Renal cortical epithelial cell (primary cell): ENCODE data around the gene ARFGAP1. TPM values are rescaled to one million over a fixed set of nuclear protein-coding genes. Genes with fewer than 3 reads are reported as not detected.

Source experiments
- DNase-seq: peaks from one replicate; pipeline ENCODE4 v3.0.0-alpha.2; 2011; ENCODE audit warnings: low read depth
- total RNA-seq: library from RNA; depleted of rRNA; stranded (reverse); fragments of >200 nt; gene quantifications from 2 replicates; pipeline ENCODE4 v1.2.3, GENCODE V29; 2014

ARFGAP1 gene
- total RNA-seq, 1 donor from 2014 or later = 74.1 TPM

DNA sequence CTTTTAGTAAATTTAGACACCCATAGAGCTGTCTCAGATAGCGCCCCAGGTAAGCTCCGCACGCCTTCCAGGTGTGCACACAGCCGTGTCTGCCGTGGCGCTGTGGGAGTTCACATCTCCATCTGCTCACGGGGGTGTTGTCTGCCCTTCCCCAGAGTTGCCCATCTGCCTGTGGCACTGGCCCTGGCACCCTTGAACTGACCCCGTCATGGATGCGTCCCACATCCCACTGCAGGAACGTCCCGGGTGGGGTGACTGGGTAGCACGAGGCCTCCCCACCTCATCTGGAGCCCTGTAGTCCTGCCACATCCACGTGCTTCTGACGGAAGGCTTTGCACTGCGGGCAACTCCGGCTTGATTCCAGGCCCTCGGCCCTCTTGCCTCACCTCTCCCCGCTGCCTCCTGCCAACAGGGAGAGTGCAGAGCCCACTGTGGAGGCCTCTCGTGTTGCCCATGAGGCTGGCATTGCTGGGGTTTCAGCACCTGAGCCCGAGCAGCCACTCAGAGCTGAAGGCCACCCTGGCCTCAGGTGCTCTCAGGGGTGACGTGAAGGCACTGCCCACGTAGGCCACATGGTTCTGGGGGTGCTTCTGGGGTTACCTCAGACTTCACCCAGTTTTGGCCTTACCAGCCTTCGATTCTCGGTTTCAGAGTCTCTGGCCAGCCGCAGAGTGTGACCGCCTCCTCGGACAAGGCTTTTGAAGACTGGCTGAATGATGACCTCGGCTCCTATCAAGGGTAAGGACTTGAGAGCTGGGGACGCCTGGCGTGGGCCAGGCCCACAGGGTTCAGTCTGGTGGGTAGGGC is 5.1 kb downstream of the ARFGAP1 start:
- no peak for DNase-seq

DNA sequence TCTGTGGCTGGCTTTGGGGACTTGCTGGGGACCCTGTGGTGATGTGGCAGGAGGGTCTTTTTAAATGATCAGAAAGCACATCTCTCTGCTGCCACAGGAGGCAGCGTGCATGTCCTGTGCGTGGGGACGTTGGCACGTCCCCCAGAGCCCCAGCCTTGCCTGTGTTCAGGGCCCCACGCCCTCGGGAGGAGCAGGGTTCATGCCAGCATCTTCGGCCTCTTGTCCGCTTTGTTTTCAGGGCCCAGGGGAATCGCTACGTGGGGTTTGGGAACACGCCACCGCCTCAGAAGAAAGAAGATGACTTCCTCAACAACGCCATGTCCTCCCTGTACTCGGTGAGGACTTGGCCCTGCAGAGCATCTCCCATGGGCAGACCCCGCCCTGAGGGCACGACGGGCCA is 6.0 kb downstream of the ARFGAP1 start:
- DNase-seq = no peak

DNA sequence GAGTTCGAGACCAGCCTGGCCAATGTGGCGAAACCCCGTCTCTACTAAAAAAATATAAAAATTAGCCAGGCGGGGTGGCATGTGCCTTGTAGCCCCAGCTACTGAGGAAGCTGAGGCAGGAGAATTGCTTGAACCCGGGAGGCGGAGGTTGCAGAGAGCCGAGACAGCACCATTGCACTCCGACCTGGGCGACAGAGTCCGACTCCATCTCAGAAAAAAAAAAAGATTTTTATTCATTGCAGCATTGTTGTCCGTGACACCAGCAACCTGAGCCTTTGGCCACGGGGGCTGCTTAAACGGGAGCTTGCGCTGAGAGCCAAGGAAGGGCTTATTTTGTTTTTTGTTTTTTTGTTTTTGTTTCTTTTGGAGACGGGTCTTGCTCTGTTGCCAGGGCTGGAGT is 7.3 kb downstream of the ARFGAP1 start:
- DNase-seq = no peak

DNA sequence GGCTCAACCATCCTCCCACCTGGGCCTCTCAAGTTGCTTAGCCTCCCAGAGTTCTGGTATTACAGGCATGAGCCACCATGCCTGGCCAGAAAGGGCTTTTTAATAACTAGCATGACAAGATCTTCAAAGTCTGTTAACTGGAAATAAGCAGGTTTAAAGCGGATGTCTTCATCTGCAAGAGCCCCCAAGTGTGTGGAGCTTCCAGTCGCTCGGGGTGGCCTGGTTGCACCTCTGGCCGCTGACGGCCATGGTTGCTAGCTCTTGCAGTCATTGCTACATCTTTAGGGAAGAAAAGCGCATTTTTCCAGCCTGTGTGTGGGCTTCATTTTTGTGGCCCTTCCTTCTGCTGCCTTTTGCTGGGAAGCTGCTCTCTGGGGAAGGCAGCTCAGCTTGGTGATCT is 7.8 kb downstream of the ARFGAP1 start:
- DNase-seq = no peak

DNA sequence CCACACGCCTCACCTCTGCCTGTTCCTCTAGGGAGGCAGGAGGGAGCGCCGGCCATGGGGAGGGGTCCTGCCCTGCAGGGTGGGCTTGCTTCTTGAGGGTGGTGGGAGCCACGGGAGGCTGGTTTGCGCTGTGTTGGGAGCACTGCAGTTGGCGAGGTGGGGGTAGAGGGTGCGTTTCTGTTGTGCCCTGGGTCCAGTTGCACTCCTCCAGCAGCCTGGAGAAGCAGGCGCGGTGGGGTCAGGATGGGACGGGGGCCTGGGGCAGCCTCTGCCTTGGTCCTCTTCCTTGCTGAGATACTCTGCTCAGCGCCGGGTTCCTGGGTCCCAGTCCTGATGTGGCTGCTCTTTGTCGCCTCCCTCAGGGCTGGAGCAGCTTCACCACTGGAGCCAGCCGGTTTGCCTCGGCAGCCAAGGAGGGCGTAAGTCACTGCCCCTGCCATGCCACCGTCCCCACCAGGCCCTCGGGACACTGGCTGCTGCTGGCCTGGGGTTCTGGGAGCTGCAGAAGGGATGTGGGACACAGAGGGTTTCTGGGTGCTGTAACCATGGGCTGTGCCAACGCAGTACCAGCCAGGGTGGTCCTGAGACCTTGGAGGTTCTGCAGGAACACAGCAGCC is 8.4 kb downstream of the ARFGAP1 start:
- DNase-seq = no peak

DNA sequence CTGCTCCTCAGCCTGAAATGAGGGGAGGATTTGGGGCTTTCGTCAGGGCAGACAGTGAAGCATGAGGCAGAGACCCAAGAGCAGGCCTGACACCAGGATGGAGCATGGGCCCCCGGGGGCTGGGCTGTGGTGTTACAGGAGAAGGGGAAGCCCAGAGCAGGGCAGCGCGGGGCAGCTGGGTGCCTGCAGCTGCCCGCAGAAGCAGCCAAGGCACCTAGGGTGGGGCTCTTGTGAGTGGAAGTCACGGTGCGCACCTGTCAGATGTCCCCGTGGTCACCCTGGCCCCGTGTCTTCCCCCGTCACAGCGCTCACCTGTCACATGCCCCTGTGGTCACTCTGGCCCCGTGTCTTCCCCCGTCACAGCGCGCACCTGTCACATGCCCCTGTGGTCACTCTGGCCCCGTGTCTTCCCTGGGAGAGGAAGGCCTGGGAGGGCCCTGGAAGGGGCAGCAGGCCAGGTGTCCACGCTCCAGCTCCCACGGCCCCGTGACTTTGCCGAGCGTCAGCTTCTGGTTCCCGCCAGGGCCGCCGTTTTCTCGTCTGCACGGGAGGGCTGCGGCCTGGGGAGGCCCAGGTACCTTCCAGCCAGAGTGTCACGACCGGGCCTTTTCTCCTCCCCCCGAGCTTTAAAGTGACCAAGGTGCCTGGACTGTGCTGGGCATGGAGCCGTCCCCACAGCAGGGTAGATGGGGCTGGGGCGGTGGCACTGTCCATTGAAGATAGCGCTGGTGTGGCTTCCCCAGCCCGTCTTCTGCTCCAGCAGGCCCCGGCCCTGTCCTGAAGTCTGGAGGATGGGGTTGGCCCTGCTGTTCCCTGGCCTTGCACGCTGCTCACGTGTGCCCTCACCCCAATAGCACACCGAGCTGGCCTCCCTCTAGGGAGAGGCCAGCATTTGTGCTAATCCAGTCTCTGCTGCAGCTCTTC is 9.4 kb downstream of the ARFGAP1 start:
- DNase-seq = no peak

DNA sequence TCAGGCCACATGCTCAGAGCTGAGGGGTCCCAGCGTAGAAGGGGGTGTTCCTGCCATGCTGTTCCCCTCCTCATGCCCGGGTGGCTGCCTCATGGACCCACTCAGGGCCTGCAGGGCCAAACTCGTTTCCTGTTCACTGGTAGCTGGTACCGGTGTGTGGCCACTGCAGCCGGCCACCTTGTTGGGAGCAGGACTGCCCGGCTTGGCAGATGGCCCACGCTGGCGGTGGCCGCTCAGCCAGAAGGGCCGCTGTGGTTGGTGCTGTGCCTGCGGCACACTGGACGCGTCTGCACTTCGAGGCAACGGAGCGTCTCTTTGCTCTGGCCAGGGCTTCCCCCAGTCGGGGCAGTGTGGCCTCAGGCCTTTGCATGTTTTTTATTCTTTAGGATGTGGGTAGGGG is 10.3 kb downstream of the ARFGAP1 start:
- no peak for DNase-seq

DNA sequence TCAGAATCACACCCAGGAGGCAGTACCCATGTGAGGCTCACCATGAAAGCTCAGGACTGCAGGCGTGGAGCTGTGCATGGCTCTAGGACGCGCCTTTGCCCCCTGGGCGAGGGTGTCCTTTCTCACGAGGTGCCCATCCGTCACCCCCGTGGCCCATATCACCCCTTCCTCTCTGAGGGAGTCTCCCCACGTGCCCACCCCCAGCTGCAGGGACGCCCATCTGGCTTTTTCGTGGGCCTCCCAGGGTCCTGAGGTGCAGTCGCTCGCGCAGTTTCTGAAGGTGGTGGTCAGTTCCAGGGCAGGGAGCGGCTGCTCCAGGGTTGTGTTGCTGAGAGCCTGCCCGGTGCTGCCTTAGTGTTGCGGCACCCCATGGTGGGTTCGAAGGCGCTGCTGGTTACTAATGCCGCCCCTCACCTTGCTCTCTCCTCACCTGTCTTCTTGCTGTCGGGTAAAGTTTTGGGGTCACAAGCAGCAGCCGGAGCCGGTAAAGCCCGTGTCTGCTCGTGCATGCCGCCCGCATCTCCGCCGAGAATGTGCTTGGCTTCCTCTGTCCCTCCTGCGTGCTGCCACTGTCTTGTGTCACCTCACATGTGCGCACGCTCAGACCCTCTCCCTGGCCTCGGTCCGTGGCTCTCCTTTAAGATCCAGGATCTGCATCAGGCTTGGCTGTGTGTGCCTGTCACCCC is 10.9 kb downstream of the ARFGAP1 start:
- no peak for DNase-seq

DNA sequence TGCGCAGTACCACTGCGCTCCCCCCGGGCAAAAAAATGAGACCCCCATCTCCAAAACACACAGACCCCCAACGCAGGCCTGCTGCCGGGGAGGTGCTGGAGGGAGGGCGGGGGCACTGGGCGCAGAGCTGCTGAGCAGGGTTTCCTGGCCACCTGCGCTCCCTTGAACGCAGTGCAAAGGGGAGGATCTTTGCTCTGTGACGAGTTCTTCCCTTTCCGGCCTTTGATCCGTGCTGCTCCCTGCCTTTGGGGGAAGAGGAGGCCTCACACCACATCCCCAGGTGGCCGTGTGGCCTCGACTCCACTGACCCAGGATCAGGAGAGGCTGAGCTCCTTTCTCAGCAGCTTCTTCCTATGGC is 11.4 kb downstream of the ARFGAP1 start:
- DNase-seq = no peak

DNA sequence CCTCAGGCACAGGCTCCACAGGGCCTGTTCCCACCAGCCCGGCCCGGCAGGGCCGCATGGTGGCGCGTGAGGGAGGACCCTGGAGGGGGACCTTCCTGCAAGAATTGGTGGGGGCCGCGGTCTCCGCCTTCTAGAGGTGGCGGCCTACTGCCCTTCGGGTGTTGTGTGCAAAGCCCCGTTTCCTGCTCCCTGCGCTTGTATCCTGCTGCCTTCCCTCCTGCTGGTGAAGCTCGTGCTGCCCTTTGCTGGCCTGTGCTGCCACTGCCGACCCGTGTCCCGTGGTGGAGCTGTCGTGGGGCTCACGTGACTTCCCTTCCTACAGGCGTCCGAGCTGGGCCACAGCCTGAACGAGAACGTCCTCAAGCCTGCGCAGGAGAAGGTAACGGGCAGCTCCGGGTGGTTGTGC is 11.9 kb downstream of the ARFGAP1 start:
- no peak for DNase-seq

DNA sequence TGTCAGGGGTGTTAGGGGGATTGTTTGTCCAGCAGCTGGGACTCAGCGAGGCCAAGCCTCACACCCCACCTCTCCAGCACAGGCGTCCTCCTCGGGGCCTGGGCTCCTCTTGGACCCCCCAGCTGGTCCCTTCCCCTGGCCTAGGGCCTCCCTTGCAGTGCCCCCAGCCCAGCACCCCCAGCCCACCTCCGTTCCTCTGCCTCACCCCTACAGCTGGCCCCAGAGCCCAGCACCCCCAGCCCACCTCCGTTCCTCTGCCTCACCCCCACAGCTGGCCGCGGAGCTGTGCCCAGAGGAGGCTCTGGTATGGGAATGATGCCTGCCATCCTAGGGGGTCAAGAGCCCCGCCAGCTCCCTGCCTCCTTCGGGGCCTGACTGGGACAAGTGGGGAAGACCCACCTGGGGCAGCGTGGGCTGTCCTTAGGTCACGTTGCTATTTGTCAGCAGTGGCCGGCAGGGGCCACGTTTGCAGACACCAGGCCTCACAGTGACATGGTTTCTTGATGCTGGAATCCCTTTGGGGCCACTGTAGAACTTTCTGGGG is 12.4 kb downstream of the ARFGAP1 start:
- no peak for DNase-seq

DNA sequence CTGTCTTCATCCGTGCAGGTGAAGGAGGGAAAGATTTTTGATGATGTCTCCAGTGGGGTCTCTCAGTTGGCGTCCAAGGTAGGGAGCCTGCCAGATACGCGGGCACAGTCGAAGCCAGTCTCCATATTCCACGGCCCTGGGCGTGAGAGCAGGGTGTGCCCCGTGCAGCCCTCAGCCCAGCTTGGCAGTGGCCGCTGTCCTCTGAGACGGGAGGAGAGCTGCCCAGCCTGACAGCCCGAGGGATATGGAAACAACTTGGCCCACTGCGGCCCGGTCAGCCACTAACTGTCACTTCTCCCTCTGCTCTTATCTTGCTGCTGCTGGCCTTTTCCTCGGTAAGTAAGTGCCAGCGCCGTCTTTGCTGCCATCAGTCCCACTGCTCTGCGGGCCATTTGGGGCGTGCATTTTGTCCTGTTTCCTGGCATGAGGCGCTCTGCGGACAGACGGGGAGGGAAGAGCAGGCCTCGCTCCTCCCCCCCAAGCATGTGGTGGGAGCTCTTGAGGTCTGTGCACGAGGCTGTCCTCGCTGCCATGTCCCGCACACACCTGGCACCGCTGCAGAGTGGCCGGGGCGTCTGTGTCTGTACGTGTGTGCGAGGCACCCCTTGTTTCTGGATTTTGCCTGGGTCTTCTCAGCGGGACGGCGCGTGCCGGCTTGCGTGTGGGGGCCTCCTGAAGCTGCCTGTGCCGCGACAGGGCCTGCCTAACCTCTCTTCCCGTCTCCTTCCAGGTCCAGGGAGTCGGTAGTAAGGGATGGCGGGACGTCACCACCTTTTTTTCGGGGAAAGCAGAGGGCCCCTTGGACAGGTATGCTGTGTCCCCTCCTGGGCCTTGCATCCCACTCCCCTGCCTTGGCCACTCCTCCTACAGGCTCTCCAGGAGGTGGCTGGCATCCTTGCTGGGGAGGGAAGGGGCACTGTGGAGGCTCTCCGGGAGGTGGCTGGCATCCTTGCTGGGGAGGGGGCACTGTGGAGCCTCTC is 13.3 kb downstream of the ARFGAP1 start:
- no peak for DNase-seq

DNA sequence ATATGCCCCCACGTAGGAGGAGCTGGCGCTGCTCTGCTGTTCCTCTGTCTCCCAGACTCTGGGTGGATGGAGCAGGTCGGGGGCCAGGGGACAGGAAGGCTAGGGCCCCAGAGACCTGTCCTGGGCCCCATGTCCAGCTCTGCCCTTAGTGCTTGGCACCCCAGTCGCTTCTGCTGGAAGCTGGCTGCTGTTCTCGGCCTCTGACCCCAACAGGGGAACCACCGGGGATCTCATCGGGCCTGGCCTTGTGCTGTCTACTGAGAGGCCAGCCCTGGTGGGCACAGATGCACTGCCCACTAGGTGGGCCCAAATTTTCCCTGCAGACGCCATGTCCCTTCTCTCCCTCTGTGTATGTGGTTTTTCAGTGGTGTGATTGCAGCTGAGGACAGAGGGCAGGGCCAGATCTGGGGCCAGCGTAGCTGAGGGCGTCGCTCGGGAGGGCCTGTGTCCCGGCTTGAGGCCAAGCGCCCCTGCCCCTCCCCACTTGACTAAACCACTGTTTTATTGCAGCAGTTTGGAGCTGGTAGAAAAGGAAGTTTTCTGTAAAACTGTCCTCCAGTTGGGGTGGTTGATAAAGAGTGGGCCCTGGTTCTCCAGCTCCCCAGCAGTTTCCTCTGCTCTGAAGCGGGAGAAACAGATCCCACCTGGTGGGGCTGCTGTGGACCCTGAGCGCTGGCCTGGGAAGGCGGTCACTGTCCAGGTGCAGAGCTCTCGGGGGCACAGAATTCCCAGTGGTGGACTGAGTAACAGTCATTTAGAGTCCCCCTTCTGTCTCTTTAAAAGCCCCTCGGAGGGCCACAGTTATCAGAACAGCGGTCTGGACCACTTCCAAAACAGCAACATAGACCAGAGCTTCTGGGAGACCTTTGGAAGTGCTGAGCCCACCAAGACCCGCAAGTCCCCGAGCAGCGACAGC is 14.4 kb downstream of the ARFGAP1 start:
- no peak for DNase-seq

DNA sequence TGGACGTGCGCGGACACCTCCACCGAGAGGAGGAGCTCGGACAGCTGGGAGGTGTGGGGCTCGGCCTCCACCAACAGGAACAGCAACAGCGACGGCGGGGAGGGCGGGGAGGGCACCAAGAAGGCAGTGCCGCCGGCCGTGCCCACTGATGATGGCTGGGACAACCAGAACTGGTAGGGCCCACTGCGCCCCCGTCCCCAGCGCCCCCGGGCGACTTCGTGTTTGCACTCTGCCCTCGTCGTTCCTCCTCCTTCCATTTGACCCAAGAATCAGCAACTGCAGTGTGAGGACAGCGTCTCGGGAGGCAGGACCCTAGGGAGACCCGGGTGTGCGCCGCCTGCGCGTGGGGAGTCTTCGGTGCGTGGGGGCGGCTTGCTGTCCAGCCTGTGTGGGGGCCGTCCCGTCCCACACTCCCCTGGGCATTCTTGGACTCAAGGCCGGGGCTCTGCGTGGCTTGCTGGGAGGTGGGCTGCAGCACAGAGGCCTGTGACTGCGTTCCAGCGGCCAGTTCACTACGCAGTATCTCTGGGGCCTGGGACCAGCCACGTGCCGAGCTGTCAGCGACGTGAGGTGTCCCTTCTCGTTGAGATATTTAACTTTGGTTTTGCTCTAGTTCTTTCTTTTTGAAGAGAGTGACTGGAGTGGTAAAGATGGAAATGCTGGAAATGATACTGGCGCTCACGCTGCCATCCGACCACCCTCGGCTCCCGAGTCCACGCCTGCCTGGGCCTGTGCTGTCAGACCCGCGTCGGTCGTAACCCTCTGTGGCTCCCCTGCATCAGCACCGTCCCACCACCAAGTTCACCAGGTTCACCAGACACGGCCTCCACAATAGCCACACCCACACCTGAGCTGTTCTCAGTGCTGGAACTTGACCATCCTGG is 15.3 kb downstream of the ARFGAP1 start:
- no peak for DNase-seq

DNA sequence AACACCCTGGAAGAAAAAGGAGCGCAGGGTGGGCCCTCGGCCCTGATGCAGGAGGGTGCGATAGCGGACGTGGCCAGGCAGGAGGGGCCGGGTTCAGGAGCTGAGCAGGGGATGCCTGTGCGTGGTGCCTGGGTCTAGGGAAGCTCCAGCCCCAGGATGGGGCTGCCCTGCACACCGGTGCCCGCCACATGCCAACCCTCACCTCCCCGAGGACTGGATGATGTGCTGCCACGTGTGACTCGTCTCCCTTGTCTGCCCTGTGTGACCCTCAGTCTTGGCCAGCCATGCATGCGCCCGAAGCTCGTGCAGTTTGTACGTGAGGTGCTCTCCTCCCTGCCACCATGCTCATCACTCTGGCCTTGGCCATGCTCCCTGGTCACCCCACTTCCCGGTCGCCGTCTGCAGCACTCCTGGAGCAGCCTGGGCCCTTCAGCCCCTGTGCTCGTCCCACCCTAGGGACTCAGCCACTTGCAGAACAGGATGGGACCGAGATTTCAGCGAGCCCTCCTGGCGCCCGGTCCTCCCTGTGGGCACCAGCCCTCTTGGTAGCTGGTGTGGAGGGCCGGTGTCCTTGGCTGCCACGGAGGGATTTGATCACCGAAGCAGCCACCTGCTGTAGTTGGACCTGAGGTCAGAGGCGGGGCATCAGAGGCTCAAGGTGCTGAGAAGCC is 16.1 kb downstream of the ARFGAP1 start:
- DNase-seq = no peak

DNA sequence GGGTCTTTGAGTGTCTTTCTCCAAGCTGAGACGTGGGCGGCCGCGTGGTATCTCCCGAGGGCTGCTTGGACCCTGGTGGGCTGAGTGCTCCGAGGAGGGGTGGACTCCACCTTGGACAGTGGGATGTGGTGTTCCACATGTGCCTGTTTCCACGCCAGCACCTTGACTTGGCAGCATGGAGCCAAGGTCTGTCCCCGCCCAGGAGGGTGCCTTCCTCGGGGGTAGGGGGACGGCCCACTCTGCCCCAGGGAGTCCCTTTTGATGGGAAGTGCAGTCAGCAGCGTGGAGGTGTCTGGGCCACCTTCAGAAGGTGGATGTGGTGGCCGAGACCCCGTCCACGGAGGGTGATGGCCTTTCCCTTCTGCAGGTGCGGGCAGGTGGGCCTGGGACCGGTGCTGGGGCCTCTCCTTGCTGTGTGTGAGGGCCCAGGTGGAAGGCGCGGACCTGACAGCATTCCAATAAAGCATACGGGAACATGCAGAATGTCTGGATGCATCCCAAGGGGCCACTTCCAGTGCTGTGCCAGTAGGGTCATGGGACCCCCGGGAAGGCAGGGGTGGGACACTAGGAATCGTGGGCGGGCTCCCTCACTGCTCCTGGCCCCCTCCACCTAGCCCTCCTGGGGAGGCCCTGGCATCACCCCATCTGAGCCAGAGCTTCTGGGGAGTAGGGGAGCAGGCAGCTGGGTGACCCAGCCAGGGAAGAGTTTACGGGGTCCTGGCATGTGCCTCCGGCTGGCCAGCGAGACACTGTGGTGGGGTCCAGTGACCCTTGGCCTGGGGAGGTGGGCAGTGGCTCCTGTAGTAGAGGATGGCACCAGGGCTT is 16.9 kb downstream of the ARFGAP1 start:
- DNase-seq = no peak

DNA sequence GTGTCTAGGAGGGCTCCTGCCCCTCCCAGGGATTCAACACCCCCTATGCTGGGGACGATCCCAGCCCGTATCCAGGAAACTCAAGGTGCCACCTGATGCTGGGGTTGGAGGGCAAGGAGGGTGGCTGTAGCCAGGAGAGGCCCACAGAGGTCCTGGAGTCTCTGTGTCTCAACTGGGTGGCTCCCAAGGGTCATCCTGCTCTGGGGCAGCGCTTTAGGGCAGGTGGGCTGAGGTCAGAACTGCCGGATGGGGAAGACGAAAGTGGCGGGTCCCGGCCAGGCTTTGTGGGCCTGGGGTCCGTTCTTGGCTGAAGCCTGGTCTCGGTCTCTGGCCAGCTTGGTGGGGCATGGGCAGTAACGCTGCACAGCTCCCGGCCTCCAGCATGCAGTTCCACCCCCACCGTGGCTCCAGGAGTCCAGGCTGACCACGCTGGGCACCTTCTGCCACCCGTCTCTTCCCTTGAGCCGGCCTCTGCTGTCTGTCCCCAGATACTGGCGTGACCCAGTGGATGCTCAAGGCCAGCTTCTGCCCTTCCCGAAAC is 17.6 kb downstream of the ARFGAP1 start:
- no peak for DNase-seq
